HG03432 (cell line): Measurements from ENCODE around the gene FAM20B.

Experiments used
- ATAC-seq: cut with Tn5 transposase; IDR thresholded peaks from one replicate; pipeline ENCODE4 v1.9.1; 2021; ENCODE audit warnings: mild to moderate bottlenecking, moderate library complexity; ENCODE audit not compliant: unreplicated experiment

Gene FAM20B

DNA sequence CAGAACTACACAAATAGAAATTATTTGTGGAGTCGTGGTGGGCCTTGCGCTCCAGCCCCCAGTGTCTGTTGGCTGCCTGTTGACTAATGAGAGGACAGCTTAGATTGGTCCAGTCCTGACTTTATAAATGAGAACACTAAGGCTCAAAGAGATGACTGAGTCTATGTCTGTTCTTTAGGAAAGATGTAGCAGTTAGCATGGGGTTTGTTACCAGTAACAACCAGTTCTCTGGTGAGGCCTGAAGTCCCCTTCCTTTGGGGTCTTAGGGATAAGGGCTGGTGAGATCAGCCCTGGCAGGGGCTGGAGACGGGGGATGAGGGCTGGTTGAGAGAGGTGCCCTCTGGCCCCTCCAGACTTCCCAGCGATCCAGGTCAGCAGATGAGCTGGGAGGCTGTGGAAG is 65.2 kb downstream of the FAM20B start:
- no peak for ATAC-seq

DNA sequence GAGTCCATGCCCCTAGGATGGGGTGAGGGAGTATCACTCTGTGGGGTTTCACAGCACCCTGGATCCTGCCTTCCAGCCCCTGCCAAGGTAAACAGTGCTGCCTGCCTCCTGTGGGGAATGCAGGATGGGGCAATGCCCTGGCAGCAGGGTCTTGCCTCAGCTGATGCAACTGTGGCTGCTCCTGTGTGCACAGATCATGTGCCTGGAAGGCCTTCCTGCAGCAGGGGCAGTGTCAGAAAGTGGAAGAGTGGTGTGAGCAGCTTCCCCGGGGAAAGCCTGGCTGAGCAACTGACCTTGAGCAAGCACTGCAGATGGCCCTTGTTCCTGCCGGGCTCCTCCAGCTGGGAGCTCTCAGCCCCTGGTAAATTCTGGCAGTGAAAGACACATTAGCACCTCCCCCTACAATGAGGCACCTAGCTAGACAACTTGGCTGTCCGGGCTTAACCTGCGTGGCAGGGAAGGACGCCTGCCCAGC is 66.0 kb downstream of the FAM20B start:
- no peak for ATAC-seq

DNA sequence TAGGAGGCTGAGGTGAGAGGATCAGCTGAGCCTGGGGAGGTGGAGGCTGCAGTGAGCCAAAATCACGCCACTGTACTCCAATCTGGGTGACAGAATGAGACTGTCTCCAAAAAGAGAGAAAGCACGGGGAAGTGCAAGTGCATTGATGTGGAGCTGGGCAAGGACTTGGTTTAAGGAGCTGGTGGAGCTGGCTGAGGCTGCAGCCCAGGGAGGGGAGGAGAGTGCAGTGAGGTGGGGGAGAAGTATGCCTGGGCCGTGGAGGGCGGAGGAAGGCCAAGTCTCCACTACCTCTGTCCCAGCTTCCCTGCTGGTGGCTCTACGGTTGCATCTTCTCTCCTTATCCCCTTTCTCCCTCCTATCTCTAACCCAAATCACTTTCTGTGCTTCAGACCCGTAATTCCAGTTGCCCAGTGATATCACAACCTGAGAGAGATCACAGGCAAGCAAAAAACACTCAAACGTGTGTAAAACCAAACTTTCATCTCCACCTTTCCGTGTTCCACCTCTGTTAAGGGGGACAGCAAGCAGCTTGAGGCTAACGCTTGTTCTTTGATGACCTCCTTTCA is 67.3 kb downstream of the FAM20B start:
- no peak for ATAC-seq

DNA sequence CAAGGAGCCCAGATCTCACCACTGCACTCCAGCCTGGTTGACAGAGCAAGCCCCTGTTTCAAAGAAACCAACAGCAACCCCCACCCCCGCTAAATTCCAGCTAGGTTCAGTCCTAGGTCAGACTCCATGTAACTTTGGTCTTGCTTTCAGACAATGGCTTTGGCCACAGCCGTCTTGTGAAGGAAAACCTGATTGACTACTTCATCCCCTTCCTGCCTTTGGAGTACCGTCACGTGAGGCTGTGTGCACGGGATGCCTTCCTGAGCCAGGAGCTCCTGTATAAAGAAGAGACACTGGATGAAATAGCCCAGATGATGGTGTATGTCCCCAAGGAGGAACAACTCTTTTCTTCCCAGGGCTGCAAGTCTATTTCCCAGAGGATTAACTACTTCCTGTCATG is 69.1 kb downstream of the FAM20B start:
- no peak for ATAC-seq

DNA sequence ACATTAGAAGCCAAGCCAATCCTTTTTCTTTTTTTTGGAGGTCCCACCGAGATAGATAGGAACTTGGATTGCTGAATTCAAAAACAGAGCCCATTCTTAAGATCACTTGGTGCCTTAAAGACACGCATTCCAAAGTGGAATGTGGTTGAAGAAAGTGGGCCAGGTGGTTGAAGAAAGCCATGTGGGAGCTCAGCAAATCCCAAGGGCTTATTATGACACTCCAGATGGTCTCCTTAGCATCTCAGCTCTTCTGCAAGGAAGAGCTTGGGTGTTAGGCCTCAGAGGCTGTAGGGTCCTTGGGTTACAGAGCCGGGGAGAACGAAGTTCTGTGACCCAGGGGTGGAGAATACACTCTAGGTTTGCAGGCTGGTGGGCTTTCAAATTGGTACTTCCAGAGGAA is 69.7 kb downstream of the FAM20B start:
- no peak for ATAC-seq

DNA sequence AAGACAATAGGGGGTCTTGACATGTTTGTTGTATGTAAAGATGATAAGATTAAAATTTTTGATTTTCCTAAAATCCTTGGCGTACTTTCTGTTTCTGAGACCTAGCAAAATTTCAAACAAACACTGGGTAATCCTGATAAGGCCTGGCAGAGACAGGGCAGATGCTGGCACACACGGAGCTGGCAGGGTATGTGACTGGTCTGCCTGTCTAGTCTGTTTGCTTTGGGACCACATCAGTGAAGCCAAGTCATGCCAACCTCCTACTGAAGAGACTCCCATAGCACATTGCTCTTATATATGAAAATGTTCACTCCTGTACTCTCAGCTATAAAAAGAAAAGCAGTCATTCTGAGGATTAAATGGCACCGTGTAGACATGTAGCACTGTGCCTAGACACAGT is 70.2 kb downstream of the FAM20B start:
- ATAC-seq: no peak

DNA sequence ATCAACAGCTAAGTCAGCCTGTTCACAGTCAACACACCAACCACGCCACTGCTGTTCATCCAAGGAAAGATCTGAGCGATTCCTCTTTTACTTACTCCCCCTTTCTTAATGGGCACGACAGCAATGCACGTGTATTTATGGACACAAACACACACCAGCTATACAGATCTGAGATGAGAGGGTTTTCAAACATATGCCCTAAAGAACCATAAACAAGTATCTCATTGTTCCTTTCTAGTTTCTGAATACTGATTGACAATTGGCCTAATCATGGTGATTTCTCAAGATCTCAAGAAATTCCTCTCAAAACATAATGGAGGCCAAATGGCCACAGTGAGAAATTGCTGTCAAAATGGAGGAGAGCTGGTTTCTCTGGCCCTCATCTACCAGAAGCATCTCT is 74.2 kb downstream of the FAM20B start:
- ATAC-seq: no peak

DNA sequence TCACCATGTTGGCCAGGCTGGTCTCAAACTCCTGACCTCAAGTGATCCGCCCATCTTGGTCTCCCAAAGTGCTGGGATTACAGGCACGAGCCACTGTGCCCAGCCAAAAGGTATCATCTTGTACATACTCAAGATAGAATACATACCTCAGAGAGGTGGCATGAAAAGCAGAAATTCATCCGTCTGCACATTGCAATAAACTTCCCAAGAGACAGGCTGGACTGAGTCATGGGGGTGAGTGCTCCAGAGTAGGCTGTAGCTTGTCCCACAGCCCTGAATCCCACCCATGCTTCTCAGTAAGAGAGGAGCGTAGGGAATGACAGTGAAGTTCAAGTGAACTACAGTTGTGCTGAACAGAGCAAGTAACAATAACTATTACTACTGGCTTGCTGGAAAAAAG is 75.9 kb downstream of the FAM20B start:
- no peak for ATAC-seq

DNA sequence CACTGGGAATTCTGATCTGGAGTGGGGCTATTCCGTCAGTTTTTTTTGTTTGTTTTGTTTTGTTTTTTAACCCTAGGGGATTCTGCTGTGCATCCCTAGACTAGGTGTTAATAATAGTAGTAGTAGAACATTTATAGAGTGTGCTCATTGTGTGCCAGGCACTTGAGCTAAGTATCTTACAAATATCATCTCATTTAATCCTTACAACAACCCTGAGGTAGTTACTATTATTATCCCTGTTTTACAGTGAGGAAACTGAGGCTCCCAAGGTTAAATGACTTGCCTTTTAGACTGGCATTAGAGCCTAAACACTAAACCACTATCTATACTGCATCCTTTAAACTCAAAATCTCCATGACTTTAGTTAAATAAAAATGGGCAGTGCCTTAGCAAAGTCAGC is 78.3 kb downstream of the FAM20B start:
- ATAC-seq: no peak

DNA sequence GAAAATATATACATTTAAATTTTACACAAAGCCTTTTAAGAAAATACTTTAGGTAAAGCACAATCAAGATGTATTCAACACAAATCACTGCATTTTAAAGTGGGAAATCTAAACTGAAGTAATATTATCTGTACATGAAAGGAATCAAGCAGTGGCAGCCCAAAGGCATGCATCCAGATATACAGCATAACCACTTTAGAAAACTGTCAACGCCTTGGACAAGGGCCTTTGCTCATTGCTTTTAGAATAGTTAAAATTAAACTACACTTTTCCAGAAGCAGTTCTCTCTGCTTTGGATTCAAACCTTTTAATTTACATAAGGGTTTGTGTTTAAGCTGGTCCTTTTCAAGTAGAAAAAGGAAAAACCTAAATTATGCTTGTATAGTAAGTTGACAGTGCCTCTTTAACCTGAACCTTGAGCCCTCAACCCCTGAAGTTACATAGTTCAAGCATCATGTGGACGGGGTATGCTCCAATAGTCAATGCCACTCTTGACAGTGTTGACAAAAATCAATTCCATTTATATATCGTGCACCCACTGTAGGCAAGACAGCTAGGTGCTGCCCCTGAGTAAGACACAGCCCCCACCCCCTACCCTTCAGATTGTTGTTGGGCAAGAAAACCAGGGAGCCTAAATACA is 79.0 kb downstream of the FAM20B start:
- ATAC-seq: no peak

DNA sequence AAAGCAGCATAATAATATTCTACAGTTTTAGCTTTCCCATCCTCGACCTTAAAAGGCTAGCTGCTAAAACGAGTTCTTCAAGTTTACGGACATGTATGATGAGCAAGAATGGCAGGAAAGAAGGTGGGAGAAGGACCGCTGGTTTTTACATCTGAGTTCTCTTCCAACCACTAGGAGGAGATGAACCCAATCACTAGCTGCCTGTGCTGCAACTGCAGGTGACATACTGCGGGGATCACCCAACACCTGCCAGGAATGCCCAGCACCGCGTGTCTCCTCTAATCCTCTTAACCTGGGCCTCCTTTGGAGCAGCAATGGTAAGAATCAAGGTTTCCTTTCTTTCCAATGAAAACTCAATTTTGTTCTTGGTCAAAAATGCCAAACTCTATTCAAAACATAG is 79.7 kb downstream of the FAM20B start:
- no peak for ATAC-seq

DNA sequence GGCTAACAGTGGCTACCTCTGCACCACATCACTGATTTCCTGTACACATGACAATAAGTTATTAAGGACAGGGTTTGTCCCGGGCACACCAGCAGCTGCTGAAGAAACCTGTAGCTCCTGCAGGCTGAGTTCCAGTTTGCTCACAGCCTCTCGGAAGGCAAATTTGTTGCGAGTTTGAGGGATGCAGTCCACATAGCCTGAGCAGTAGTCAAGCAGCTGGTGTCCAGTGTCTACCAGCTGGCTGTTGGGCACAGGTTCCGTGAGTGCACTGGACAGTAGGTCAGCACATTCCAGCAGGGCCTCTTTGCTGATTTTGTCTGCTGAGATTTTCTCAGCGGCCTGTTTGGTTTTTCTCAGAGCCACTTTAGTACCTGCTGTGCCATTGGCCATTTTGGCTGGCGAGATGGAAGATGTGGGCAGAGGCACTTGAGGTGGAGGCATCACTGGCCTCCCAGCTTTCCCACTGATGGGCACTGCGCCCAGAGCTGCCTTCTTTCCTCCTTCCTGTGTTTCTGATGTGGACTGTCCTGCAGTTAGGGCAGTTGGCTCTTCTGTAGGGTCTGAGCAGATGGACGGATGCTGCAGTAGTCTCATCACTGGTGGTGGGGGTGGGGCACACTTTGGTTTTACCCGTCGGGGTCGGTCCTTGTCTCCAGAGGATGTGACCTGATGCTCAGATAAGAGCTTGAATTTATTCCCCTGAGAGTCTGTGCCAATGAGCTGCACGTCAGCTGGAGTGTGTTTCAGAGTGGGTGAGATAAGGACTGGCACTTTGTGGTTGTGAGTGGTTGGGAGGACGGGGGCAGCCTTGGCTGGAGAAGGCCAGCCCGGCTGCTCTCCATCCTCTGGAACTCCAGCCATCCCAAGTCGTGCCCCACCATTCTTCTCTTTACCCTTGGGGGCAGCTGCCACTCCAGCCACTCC is 82.3 kb downstream of the FAM20B start:
- ATAC-seq: no peak

DNA sequence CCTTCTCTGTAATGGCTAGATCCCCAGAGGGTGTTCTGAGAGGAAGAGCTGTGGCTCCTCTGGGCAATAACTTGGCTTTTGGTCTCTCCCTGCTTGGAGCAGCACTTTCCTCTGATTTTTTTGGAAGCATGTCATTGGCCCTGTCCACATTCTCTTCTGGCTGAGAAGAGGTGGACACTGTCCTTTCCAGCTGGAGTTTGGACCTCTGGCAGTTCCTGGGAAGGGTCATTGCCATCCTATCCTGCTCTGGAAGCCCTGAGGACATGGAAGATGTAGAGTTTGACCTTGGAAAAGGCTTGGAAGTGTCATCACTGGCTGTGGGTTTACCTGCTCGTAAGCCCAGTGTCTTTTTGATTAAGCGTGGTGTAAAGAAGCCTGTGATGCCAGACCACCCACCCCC is 83.0 kb downstream of the FAM20B start:
- ATAC-seq: no peak

DNA sequence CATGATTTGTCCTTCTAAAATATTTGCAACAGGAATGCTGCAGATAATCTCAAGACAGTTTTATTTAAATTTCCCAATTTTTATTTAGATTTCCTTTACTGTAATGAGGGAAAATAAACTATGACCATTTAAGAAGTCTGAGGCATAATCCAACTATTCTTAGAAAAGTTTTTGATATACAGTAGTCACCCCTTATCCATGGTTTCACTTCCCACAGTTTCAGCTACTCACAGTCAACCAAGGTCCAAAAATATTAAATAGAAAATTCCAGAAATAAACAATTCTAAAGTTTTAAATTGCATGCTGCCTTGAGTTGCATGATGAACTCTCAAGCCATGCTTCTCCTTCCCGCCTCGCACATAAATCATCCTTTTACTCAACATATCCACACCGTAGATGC is 89.5 kb downstream of the FAM20B start:
- ATAC-seq: no peak

DNA sequence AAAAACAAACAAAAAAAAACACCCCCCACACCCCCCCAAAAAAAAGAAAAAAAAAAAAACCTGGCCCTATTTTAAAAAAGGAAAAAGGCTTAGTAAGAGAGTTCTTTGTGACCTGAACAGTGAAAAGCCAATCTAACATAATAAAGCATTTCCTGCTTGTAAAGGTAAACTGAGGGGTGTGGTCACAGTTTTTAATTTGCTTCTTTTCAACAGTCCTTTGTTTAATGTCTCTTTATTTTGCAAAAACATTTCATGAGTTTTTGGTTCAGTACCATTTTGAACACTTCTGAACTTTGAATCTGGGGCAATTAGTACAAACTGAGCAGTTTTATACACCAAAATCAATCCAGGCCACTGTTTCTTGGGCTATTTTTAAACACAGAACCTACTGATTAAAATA is 93.8 kb downstream of the FAM20B start:
- ATAC-seq: no peak

DNA sequence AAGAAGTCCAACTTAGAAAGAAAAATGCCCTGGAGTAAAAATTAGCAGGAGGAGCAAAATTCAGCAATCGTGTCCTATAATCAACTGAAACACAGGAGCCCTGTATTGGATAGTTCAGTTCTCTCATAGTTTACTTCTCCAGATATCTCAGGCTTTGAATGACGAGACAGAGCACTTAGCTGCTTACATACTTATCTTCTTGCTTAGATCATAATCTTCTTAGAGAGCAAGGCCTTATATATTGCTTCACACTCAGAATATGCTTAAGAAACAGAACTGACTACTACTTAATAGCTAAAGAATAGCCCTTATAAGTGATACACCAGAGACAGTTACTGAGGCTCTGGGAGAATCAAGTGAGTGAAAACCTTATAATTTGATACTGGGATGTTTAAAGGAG is 95.0 kb downstream of the FAM20B start:
- no peak for ATAC-seq

DNA sequence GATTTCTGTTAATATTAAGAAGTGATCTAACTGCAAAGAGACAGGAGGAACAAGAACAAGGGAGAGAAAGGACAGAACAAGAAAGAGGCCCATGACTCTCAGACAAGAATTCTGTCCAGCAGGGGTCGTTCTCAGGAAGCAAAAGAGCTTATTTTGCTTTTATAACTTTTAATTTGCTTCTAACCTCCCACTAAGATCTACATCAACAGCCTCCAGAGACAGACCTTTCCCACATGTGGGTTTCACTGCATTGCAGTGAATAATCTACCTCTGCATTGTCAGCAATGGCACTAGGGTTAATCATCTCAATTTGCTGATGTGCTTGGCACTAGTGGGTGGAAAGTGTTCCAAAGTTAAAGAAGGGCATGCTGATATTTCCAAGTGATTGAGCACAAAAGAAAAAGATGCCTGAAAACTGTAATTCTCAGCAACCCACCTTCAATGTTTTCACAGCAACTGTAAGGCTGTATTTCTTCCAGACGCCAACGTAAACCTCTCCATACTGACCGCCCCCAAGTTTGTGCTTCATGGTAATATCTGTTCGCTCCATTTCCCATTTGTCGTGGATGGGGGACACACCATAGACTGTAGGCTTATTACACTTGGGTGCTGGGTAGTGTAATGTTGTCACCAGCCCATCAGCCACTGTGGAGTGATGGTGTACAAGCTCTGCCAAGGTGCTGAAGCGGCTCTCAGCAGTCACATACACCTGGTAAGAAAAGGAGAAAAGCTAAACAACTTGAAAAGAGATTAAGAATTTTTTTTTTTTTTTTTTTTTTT is 95.7 kb downstream of the FAM20B start:
- ATAC-seq: no peak

DNA sequence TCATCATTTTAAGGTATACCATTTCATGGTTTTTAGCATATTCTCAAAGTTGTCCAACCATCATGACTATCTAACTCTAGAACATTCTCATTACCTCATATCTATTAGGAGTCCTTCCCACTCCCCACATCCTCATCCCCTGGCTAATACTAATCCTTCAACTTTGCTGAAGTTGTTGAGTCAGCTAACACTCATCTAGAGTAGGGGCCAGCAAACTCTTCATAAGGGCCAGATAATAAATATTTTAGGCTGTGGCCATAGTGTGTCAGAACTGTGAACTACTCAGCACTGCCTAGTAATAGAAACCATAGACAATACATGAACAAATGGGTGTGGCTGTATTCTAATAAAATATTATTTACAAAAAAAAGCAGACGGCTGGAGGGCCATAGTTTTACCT is 99.2 kb downstream of the FAM20B start:
- ATAC-seq: no peak
